PC-9 (cell line): Measurements from ENCODE around the gene EPHA7. TPM values are rescaled to one million over a fixed set of nuclear protein-coding genes. Genes with fewer than 3 reads are reported as not detected.

Source experiments
- BruUV-seq: library from RNA; stranded (reverse); fragments of 400-500 nt; replicated peaks from 2 replicates; lab custom pipeline; 2021; lab: Mats Ljungman, UMichigan
- CTCF ChIA-PET: fragments of 300-600 bp; sonication (Branson Sonifier 250); formaldehyde crosslinking; loops from one replicate; lab custom pipeline; 2022; ENCODE audit warnings: antibody characterized with exemption; lab: Charles Lee
- POLR2A ChIA-PET: fragments of 300-600 bp; sonication (Branson Sonifier 250); formaldehyde crosslinking; loops from one replicate; lab custom pipeline; 2022; ENCODE audit warnings: antibody characterized with exemption; ENCODE audit not compliant: unreplicated experiment; lab: Charles Lee
- DNase-seq, 2 experiments: peaks; one replicate each; pipeline versions ENCODE4 v3.0.0 to v3.0.0-alpha.2; 2015 to 2022; ENCODE audit warnings: mixed read lengths in 1 of 2
- H2AFZ ChIP-seq: fragments of 200-600 bp; sonication (generic); 2 replicates; pipeline ENCODE4 v1.8.1; 2017; ENCODE audit warnings: antibody characterized with exemption
- H3F3A ChIP-seq: fragments of 200-600 bp; sonication (generic); 2 replicates; pipeline ENCODE4 v1.8.1; 2017; ENCODE audit warnings: antibody characterized with exemption, mild to moderate bottlenecking, low read depth; ENCODE audit not compliant: insufficient read depth
- H3K27ac ChIP-seq: fragments of 200-600 bp; sonication (generic); 2 replicates; pipeline ENCODE4 v1.6.1; 2016; ENCODE audit warnings: mixed run types
- H3K27me3 ChIP-seq: fragments of 200-600 bp; sonication (generic); 2 replicates; pipeline ENCODE4 v1.6.1; 2016; ENCODE audit warnings: low read depth, mixed run types; ENCODE audit not compliant: insufficient read depth
- H3K36me3 ChIP-seq: fragments of 200-600 bp; sonication (generic); 2 replicates; pipeline ENCODE4 v1.6.1; 2016; ENCODE audit warnings: low read depth, mixed run types
- H3K4me1 ChIP-seq: fragments of 200-600 bp; sonication (generic); replicated peaks from 2 replicates; pipeline ENCODE4 v1.6.1; 2016; ENCODE audit warnings: mixed run types; ENCODE audit not compliant: insufficient read depth
- H3K4me2 ChIP-seq: fragments of 200-600 bp; sonication (generic); 2 replicates; pipeline ENCODE4 v1.6.1; 2017; ENCODE audit warnings: mixed run types
- H3K4me3 ChIP-seq: fragments of 200-600 bp; sonication (generic); 2 replicates; pipeline ENCODE4 v1.6.1; 2016; ENCODE audit warnings: mixed run types
- H3K79me2 ChIP-seq: fragments of 200-600 bp; sonication (generic); 2 replicates; pipeline ENCODE4 v1.6.1; 2017; ENCODE audit warnings: low read depth, mixed run types
- H3K9me2 ChIP-seq: fragments of 200-600 bp; sonication (generic); 2 replicates; pipeline ENCODE4 v1.8.1; 2017; ENCODE audit warnings: mild to moderate bottlenecking; ENCODE audit not compliant: insufficient read depth
- H3K9me3 ChIP-seq: fragments of 200-600 bp; sonication (generic); 2 replicates; pipeline ENCODE4 v1.8.1; 2016; ENCODE audit warnings: low read depth; ENCODE audit not compliant: insufficient read depth
- H4K20me1 ChIP-seq: fragments of 200-600 bp; sonication (generic); 2 replicates; pipeline ENCODE4 v1.8.1; 2017; ENCODE audit not compliant: insufficient read depth
- CTCF ChIP-seq: fragments of 200-600 bp; sonication (generic); conservative IDR thresholded peaks from 2 replicates; pipeline ENCODE4 v1.6.1; 2017; ENCODE audit warnings: mixed run types, antibody characterized with exemption, mild to moderate bottlenecking, moderate library complexity
- EZH2 ChIP-seq: fragments of 200-600 bp; sonication (generic); IDR thresholded peaks from 2 replicates; pipeline ENCODE4 v1.8.0; 2017; ENCODE audit warnings: antibody characterized with exemption, low read depth
- intact Hi-C: fragments of 100-400 bp; cut with micrococcal nuclease; formaldehyde crosslinking; loops from one replicate; pipeline ENCODE4 v1.10.0; 2022; ENCODE audit not compliant: unreplicated experiment
- total RNA-seq: library from RNA; stranded (reverse); gene quantifications from 2 replicates; pipeline ENCODE4 v1.2.3, GENCODE V29; 2021

Gene EPHA7
- total RNA-seq, 1 experiment from 2014 or later = 0.57 TPM

- no peak for DNase-seq
- no peaks in the 10 kb centered on the region for H3K9me3 ChIP-seq
- no peaks in the 10 kb centered on the region for H3K36me3 ChIP-seq
- H3K4me3 ChIP-seq = no peak overlapping the region
- no peak overlapping the region for H2AFZ ChIP-seq
- intact Hi-C loops = no loop called here
- no peak for TF ChIP-seq EZH2
- TF ChIP-seq CTCF = no peak
- H3K27ac ChIP-seq = no peak overlapping the region
- CTCF ChIA-PET = no interaction called here
- H3F3A ChIP-seq = no peaks in the 10 kb centered on the region
- H3K4me2 ChIP-seq = no peak overlapping the region
- POLR2A ChIA-PET = no interaction called here
- H4K20me1 ChIP-seq = no peaks in the 10 kb centered on the region
- BruUV-seq = no TSS peak
- H3K9me2 ChIP-seq = no peaks in the 10 kb centered on the region
- no peaks in the 10 kb centered on the region for H3K79me2 ChIP-seq
- no peaks in the 10 kb centered on the region for H3K4me1 ChIP-seq
- H3K27me3 ChIP-seq = no peaks in the 10 kb centered on the region
Observed at GRCh38 chr6:93307505-93308409, 111.6 kb downstream of the EPHA7 start.

- Histone ChIP-seq H3F3A (no peaks in the 10 kb centered on the region), H3K79me2 (no peaks in the 10 kb centered on the region), H3K4me3 (no peak overlapping the region), H2AFZ (no peak overlapping the region), H3K9me3 (no peaks in the 10 kb centered on the region), H3K36me3 (no peaks in the 10 kb centered on the region), H3K9me2 (no peaks in the 10 kb centered on the region), H3K4me2 (no peak overlapping the region), H3K4me1 (no peaks in the 10 kb centered on the region), H3K27ac (no peak overlapping the region), H4K20me1 (no peaks in the 10 kb centered on the region), H3K27me3 (no peaks in the 10 kb centered on the region)
- no peak for DNase-seq
- CTCF ChIA-PET = no interaction called here
- TF ChIP-seq CTCF (no peak), EZH2 (no peak)
- no TSS peak for BruUV-seq
- POLR2A ChIA-PET = no interaction called here
- intact Hi-C loops = no loop called here
Observed at GRCh38 chr6:93305088-93305487, 114.3 kb downstream of the EPHA7 start.

- H3K79me2 ChIP-seq = no peaks in the 10 kb centered on the region
- no peak overlapping the region for H2AFZ ChIP-seq
- no peaks in the 10 kb centered on the region for H3K36me3 ChIP-seq
- H3K9me3 ChIP-seq = no peaks in the 10 kb centered on the region
- H3K4me3 ChIP-seq = no peak overlapping the region
- intact Hi-C loops = no loop called here
- H4K20me1 ChIP-seq = no peaks in the 10 kb centered on the region
- no peak overlapping the region for H3K4me2 ChIP-seq
- no peaks in the 10 kb centered on the region for H3K27me3 ChIP-seq
- H3K9me2 ChIP-seq = no peaks in the 10 kb centered on the region
- H3K4me1 ChIP-seq = no peaks in the 10 kb centered on the region
- TF ChIP-seq EZH2 (no peak), CTCF (no peak)
- H3F3A ChIP-seq = no peaks in the 10 kb centered on the region
- no TSS peak for BruUV-seq
- POLR2A ChIA-PET = no interaction called here
- DNase-seq = no peak
- CTCF ChIA-PET = no interaction called here
- H3K27ac ChIP-seq = no peak overlapping the region
Observed at GRCh38 chr6:93304505-93304904, 114.9 kb downstream of the EPHA7 start.
